ENCODE data around the gene SIRT5.

DNA sequence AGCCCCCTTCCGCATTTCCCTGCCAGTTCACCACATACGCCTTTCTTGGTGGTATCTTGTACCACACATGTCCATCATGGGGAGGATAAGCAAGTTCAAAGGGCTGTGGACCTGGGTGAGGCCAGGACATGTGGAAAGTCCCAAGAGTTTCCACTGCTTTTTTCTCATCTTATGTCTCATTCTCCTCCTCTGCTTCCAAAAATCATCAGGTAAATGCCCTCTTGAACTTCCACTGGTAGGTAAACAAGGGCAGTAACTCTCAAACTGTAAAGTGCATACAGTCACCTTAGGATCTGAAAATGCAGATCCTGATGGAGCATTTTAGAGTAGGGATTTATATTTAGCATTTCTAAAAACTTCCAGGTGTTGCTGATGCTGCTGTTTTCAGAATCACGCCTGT lies 7.9 kb upstream of the SIRT5 start:
- no peak for TF ChIP-seq GATA2 (IDR thresholded peaks at IDR 0.05; ENCODE audit: low read depth, low read length)
- no peak for TF ChIP-seq GATA3 (IDR thresholded peaks at IDR 0.05; ENCODE audit: low read depth, low read length)

All from SH-SY5Y (cell line).